Naive thymus-derived CD4-positive, alpha-beta T cell (primary cell): ENCODE data around the gene CHST12. TPM values are rescaled to one million over a fixed set of nuclear protein-coding genes. Genes with fewer than 3 reads are reported as not detected.

ENCODE experiments used
- ATAC-seq: fragments of 150-1000 bp; cut with Tn5 transposase; 2 replicates; pipeline ENCODE4 v1.10.0; 2021; ENCODE audit warnings: mild to moderate bottlenecking, moderate library complexity
- CTCF ChIA-PET: fragments of 350-600 bp; sonication (Branson Sonifier 250); formaldehyde crosslinking; loops from one replicate; lab custom pipeline; 2021; ENCODE audit warnings: antibody characterized with exemption; lab: Charles Lee
- POLR2A ChIA-PET: fragments of 350-600 bp; sonication (Branson Sonifier 250); formaldehyde crosslinking; loops from one replicate; lab custom pipeline; 2021; ENCODE audit warnings: antibody characterized with exemption, inconsistent platforms; lab: Charles Lee
- DNase-seq, 9 donors: peaks; one replicate each; pipeline versions ENCODE4 v3.0.0 to v3.0.0-alpha.2; 2020 to 2022; ENCODE audit warnings: mixed read lengths in 1 of 9
- H3K27ac ChIP-seq: one replicate; pipeline ENCODE4 v1.7.0; 2013; ENCODE audit warnings: mild to moderate bottlenecking, low read depth, low read length, moderate library complexity
- H3K27me3 ChIP-seq, 2 donors: one replicate each; pipeline ENCODE4 v1.7.0; 2013; ENCODE audit warnings: low read length in 2 of 2, mild to moderate bottlenecking in 2 of 2, moderate library complexity in 2 of 2; ENCODE audit not compliant: control insufficient read depth in 2 of 2, insufficient read depth in 2 of 2
- H3K36me3 ChIP-seq, 3 experiments: 1 replicate in 2 of 3; 2 replicates in 1 of 3; pipeline ENCODE4 v1.7.0; 2013; ENCODE audit warnings: low read length in 3 of 3, mild to moderate bottlenecking in 3 of 3, moderate library complexity in 1 of 3; ENCODE audit not compliant: insufficient read depth in 3 of 3, control insufficient read depth in 2 of 3
- H3K4me1 ChIP-seq, 2 donors: one replicate each; pipeline ENCODE4 v1.7.0; 2013; ENCODE audit warnings: low read length in 2 of 2, mild to moderate bottlenecking in 2 of 2, moderate library complexity in 1 of 2; ENCODE audit not compliant: control insufficient read depth in 2 of 2, insufficient read depth in 2 of 2
- H3K4me3 ChIP-seq: 2 replicates; pipeline ENCODE4 v1.7.0; 2013; ENCODE audit warnings: mild to moderate bottlenecking, low read length
- H3K9me3 ChIP-seq, 3 experiments: 1 replicate in 2 of 3; 2 replicates in 1 of 3; pipeline ENCODE4 v1.7.0; 2013; ENCODE audit warnings: low read length in 3 of 3; ENCODE audit not compliant: control insufficient read depth in 2 of 3
- H3K27ac Mint-ChIP-seq, 9 donors: one replicate each; pipeline ENCODE4 v1.8.0; 2020 to 2022; ENCODE audit warnings: mixed read lengths in 9 of 9, mild to moderate bottlenecking in 8 of 9, moderate library complexity in 5 of 9, inconsistent platforms in 2 of 9
- H3K27me3 Mint-ChIP-seq, 5 donors: one replicate each; pipeline ENCODE4 v1.8.0; 2021 to 2022; ENCODE audit warnings: mixed read lengths in 5 of 5, mild to moderate bottlenecking in 1 of 5
- H3K36me3 Mint-ChIP-seq, 5 donors: one replicate each; pipeline ENCODE4 v1.8.0; 2020 to 2022; ENCODE audit warnings: mixed read lengths in 5 of 5, mild to moderate bottlenecking in 3 of 5, inconsistent platforms in 1 of 5
- H3K4me1 Mint-ChIP-seq, 7 donors: one replicate each; pipeline ENCODE4 v1.8.0; 2020 to 2022; ENCODE audit warnings: mixed read lengths in 7 of 7, mild to moderate bottlenecking in 3 of 7, inconsistent platforms in 1 of 7
- H3K4me3 Mint-ChIP-seq, 10 donors: one replicate each; pipeline ENCODE4 v1.8.0; 2020 to 2022; ENCODE audit warnings: mild to moderate bottlenecking in 10 of 10, mixed read lengths in 10 of 10, moderate library complexity in 6 of 10, inconsistent platforms in 2 of 10
- H3K9me3 Mint-ChIP-seq, 11 donors: one replicate each; pipeline ENCODE4 v1.8.0; 2020 to 2022; ENCODE audit warnings: mixed read lengths in 11 of 11, mild to moderate bottlenecking in 4 of 11, inconsistent platforms in 1 of 11, moderate library complexity in 1 of 11
- intact Hi-C, 2 donors: fragments of 100-400 bp; cut with micrococcal nuclease; formaldehyde crosslinking; loops; one replicate each; pipeline ENCODE4 v1.15.1; 2023
- polyA plus RNA-seq, 2 donors: library from polyadenylated mRNA; unstranded; fragments of 300-500 nt; fragmentation: Illumina TruSeq; gene quantifications; one replicate each; pipeline ENCODE4 v1.2.3, GENCODE V29; 2021
- total RNA-seq, 6 experiments: library from RNA in 5 of 6; stranded (reverse) in 5 of 6; gene quantifications; 1 replicate in 5 of 6; 2 replicates in 1 of 6; pipeline ENCODE4 v1.2.3 and lab custom pipeline; 2021 to 2026

Gene CHST12
- total RNA-seq: 10 to 100 TPM; 13.3 to 41.6 (median 24.3) TPM
- 10 to 100 TPM in 1 of 2 donors, 1 to 10 TPM in 1; 8.1 to 16.8 TPM for polyA plus RNA-seq
- 14.0 reads per million, percentile 43 among the genes with 10 or more reads in this experiment for total RNA-seq (lab: John Stamatoyannopoulos, UW)

DNA sequence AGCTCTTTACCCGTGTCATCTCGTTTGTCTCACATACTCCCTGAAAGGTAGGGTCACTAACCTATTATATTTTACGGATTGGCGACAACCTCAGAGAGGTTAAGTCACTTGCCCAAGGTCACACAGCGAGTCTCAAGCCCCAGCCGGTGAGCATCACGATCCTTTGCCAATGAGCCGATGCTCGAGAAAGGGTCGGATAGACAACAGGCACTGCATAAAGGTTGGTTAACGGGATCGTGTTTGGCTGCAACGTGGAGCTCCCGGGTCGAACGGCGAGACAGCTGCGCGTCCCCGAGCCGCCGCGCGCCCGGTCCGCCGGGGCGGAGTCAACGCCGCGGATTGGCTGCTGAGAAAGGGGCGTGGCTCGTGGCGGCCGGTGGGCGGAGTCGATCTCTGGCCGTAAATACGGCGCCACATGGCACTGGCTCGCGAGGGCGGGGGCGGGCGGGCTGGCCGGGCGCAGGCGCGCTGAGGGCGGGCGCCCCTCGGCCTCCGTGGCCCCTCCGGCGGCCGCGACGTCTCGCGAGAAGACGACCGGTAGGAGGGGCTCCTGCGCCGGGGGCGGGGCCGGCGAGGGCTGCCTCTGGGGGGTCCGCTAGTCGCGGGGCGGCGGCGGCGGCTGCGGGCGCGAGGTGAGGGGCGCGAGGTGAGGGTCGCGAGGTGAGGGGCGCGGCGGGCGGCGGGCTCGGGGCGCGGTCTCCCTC is at the start of gene CHST12:
CHST12 (plus strand) TSS at position 598 of the 704 bp plus-strand sequence. CDS start 29,029 bp downstream, outside the sequence.
- peak within 1 kb of the TSS; percentile 81 for H3K4me3 ChIP-seq
- ChIA-PET POLR2A (interaction anchor here (0.6 to 1.0 kb wide), 5 partner anchors 10 to 833 kb away, joined by 3 to 4 read pairs (median 3); no protein-coding TSS in a partner anchor), CTCF (no interaction called here)
- Mint-ChIP-seq H3K27ac (peak within 1 kb of the TSS; percentile 60 to 96 (median 84)), H3K4me3 (peak within 1 kb of the TSS; percentile 80 to 94 (median 89)), H3K27me3 (peaks cover 0 to 2% (median 0%) of the 10 kb centered on the region in 5 donors), H3K9me3 (no peaks in the 10 kb centered on the region), H3K4me1 (peaks cover 38 to 54% (median 49%) of the 10 kb centered on the region in 7 donors), H3K36me3 (peaks cover 0 to 8% (median 0%) of the 10 kb centered on the region in 5 donors)
- no peaks in the 10 kb centered on the region for H3K27me3 ChIP-seq
- H3K27ac ChIP-seq: peak within 1 kb of the TSS; percentile 70
- peaks cover 23 to 28% of the 10 kb centered on the region in 2 donors for H3K4me1 ChIP-seq
- DNase-seq (peak; percentile 91 to 96 (median 93)), ATAC-seq (peak; percentile 94)
- no peaks in the 10 kb centered on the region for H3K9me3 ChIP-seq
- intact Hi-C loops: loop anchor here (1.0 to 5.0 kb wide), 9 partner anchors 49 to 986 kb away; partner anchors contain the start of genes EIF3B (in 2 of the 2), CARD11 (in 1 of the 2), IQCE (in 1 of the 2) and MAD1L1 (in 1 of the 2)
- peaks cover 0 to 3% (median 0%) of the 10 kb centered on the region in 3 experiments for H3K36me3 ChIP-seq

DNA sequence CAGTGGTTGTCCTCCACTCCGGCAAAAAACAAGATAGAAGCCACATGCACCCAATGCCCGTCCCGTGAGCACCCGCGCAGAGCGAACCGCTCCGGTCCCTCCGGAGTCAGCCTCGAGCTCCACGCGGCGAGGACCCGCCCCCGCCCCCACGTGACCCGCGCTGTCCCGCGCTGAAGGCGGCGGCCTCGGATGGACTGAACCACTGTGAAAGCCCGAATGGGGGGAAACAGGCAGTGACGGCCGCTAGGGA is 49.5 kb upstream of the CHST12 start:
- Mint-ChIP-seq H3K4me1 (peaks cover 12 to 43% (median 26%) of the 10 kb centered on the region in 7 donors), H3K27ac (peak overlapping the region; percentile 98 to 100 (median 100)), H3K4me3 (peak overlapping the region; percentile 88 to 100 (median 94)), H3K27me3 (peaks cover 0 to 3% (median 0%) of the 10 kb centered on the region in 5 donors), H3K36me3 (peaks cover 3 to 5% (median 5%) of the 10 kb centered on the region in 5 donors), H3K9me3 (no peaks in the 10 kb centered on the region)
- POLR2A ChIA-PET: interaction anchor here (0.6 to 1.5 kb wide), 11 partner anchors 49 to 822 kb away, joined by 3 to 14 read pairs (median 5); partner anchors contain the start of genes MAD1L1, MRM2 and NUDT1
- no peaks in the 10 kb centered on the region for H3K9me3 ChIP-seq
- H3K36me3 ChIP-seq: peaks cover 0 to 10% (median 0%) of the 10 kb centered on the region in 3 experiments
- H3K4me1 ChIP-seq: peaks cover 25 to 33% of the 10 kb centered on the region in 2 donors
- CTCF ChIA-PET: no interaction called here
- H3K27me3 ChIP-seq: no peaks in the 10 kb centered on the region
- intact Hi-C loops: loop anchor here (1.0 to 10.0 kb wide), 11 partner anchors 40 to 1539 kb away; partner anchors contain the start of genes BRAT1 (in 2 of the 2), CHST12 (in 2 of the 2), SNX8 (in 2 of the 2) and MAD1L1 (in 1 of the 2)
- peak; percentile 81 for ATAC-seq
- H3K27ac ChIP-seq: peak overlapping the region; percentile 97
- H3K4me3 ChIP-seq: peak overlapping the region; percentile 76
- peak in 2 of 9 donors; percentile 85 to 87 for DNase-seq

DNA sequence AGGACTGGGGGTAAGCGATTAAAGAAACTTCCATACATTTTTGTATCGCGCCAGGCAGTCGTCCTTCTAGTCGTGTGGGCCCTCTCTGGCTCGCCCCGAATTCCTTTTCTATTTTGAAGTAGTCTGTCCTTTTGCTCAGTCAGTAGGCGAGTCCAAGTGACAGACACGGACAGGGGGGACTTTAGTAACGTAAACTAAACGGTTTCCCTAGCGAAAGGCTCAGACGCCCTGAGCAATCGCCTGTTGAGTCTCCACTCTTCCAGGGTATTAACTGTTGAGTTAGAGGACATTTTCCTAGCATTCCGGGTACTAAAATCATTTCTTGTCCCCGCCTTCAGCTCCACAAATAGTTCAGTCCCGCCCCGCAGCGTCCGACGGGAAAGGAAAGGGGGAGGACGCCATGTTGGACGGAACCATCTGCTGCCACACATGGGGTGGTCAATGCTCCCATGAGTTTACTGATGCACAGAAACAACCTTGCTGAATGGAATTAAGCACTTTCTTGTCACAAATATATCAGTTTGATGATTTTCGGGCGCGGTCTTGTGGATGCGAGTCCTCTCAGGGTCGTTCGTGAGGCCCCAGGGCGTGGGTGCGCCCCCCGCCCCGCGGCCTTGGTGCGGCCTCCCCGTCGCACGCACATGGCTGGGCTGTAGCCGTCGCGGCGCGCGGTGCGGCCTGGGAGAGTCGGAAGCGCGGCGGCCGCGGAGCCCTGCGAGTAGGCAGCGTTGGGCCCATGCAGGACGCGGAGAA is 49.0 kb upstream of the CHST12 start, which contains the start of gene EIF3B:
EIF3B (plus strand) TSS at position 642 of the 753 bp plus-strand sequence; CDS start at position 737, 95 bp downstream.
- POLR2A ChIA-PET: interaction anchor here (0.6 to 1.5 kb wide), 11 partner anchors 49 to 822 kb away, joined by 3 to 14 read pairs (median 5); partner anchors contain the start of genes MAD1L1, MRM2 and NUDT1
- Histone ChIP-seq H3K36me3 (peaks cover 0 to 14% (median 4%) of the 10 kb centered on the region in 3 experiments), H3K4me1 (peaks cover 25 to 38% of the 10 kb centered on the region in 2 donors), H3K27ac (peak within 1 kb of the TSS; percentile 97), H3K9me3 (no peaks in the 10 kb centered on the region), H3K27me3 (no peaks in the 10 kb centered on the region), H3K4me3 (peak within 1 kb of the TSS; percentile 89)
- CTCF ChIA-PET: no interaction called here
- ATAC-seq (peak; percentile 90), DNase-seq (peak; percentile 87 to 97 (median 94))
- intact Hi-C loops: loop anchor here (1.0 to 10.0 kb wide), 11 partner anchors 40 to 1540 kb away; partner anchors contain the start of genes BRAT1 (in 2 of the 2), CHST12 (in 2 of the 2), SNX8 (in 2 of the 2) and MAD1L1 (in 1 of the 2)
- peaks cover 4 to 8% (median 5%) of the 10 kb centered on the region in 5 donors for H3K36me3 Mint-ChIP-seq
- H3K27ac Mint-ChIP-seq: peak within 1 kb of the TSS; percentile 98 to 100 (median 100)
- no peaks in the 10 kb centered on the region for H3K9me3 Mint-ChIP-seq
- peaks cover 16 to 48% (median 31%) of the 10 kb centered on the region in 7 donors for H3K4me1 Mint-ChIP-seq
- peak within 1 kb of the TSS; percentile 90 to 100 (median 94) for H3K4me3 Mint-ChIP-seq
- H3K27me3 Mint-ChIP-seq: peaks cover 0 to 3% (median 0%) of the 10 kb centered on the region in 5 donors

GRCh38 chr7:2354939-2355704 is 48.3 kb upstream of the CHST12 start:
- no peak for ATAC-seq
- Histone ChIP-seq H3K4me3 (peak overlapping the region; percentile 89), H3K27me3 (no peaks in the 10 kb centered on the region), H3K4me1 (peaks cover 25 to 41% of the 10 kb centered on the region in 2 donors), H3K36me3 (peaks cover 0 to 22% (median 5%) of the 10 kb centered on the region in 3 experiments), H3K9me3 (no peaks in the 10 kb centered on the region), H3K27ac (peak overlapping the region; percentile 97)
- no peaks in the 10 kb centered on the region for H3K9me3 Mint-ChIP-seq
- ChIA-PET CTCF (interaction anchor here (1.2 kb wide), 1 partner anchor 11 kb away, joined by 4 read pairs; no protein-coding TSS in a partner anchor), POLR2A (interaction anchor here (1.0 to 1.5 kb wide), 4 partner anchors 10 to 155 kb away, joined by 3 to 14 read pairs (median 4); no protein-coding TSS in a partner anchor)
- peaks cover 0 to 3% (median 0%) of the 10 kb centered on the region in 5 donors for H3K27me3 Mint-ChIP-seq
- DNase-seq: peak in 2 of 9 donors; percentile 8 to 18
- intact Hi-C loops: loop anchor here (1.0 to 10.0 kb wide), 11 partner anchors 41 to 1540 kb away; partner anchors contain the start of genes BRAT1 (in 2 of the 2), CHST12 (in 2 of the 2), SNX8 (in 2 of the 2) and MAD1L1 (in 1 of the 2)
- H3K27ac Mint-ChIP-seq: peak overlapping the region in 8 of 9 donors; percentile 27 to 100 (median 94)
- H3K4me3 Mint-ChIP-seq: peak overlapping the region; percentile 90 to 100 (median 94)
- peaks cover 24 to 55% (median 37%) of the 10 kb centered on the region in 7 donors for H3K4me1 Mint-ChIP-seq
- peaks cover 4 to 9% (median 5%) of the 10 kb centered on the region in 5 donors for H3K36me3 Mint-ChIP-seq

DNA sequence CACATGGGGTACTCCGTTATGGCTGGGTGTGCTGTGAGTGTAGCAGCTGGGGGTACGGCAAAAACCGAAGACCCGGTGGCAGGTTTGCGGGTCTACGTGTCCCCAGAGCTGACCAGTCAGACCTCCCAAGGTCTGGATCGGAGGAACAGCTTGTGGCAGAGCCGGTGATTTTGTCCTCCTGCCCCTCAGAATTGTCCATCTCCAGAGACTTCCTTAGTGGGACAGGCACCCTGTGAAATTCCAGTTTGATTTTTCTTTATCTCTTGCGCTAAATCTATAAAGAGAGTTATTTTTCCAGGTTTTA is 47.8 kb upstream of the CHST12 start:
- ChIA-PET CTCF (interaction anchor here (1.2 kb wide), 1 partner anchor 10 kb away, joined by 4 read pairs; no protein-coding TSS in a partner anchor), POLR2A (interaction anchor here (0.7 to 1.2 kb wide), 3 partner anchors 10 to 855 kb away, joined by 3 to 4 read pairs (median 3); no protein-coding TSS in a partner anchor)
- no peaks in the 10 kb centered on the region for H3K9me3 Mint-ChIP-seq
- ATAC-seq: no peak
- peak overlapping the region; percentile 97 for H3K27ac ChIP-seq
- no peaks in the 10 kb centered on the region for H3K9me3 ChIP-seq
- H3K4me3 ChIP-seq: peak overlapping the region; percentile 89
- peaks cover 4 to 14% (median 10%) of the 10 kb centered on the region in 5 donors for H3K36me3 Mint-ChIP-seq
- intact Hi-C loops: loop anchor here (2.0 to 10.0 kb wide), 3 partner anchors 123 to 1541 kb away; partner anchors contain the start of gene MAD1L1 (in 1 of the 2)
- peak overlapping the region; percentile 80 to 100 (median 88) for H3K4me3 Mint-ChIP-seq
- H3K4me1 Mint-ChIP-seq: peaks cover 29 to 61% (median 42%) of the 10 kb centered on the region in 7 donors
- H3K27me3 ChIP-seq: no peaks in the 10 kb centered on the region
- H3K27ac Mint-ChIP-seq: peak overlapping the region; percentile 27 to 87 (median 83)
- peaks cover 25 to 41% of the 10 kb centered on the region in 2 donors for H3K4me1 ChIP-seq
- no peak for DNase-seq
- H3K36me3 ChIP-seq: peaks cover 0 to 27% (median 5%) of the 10 kb centered on the region in 3 experiments
- H3K27me3 Mint-ChIP-seq: peaks cover 0 to 3% (median 0%) of the 10 kb centered on the region in 5 donors
